Glutamatergic neuron (in vitro differentiated cells): ENCODE data around the gene NLRP6. TPM values are rescaled to one million over a fixed set of nuclear protein-coding genes. Genes with fewer than 3 reads are reported as not detected.
"Not testable (repeated sequence)": the region's sequence is repeated elsewhere in the genome, so short reads cannot be mapped to it uniquely, and the experiment has no call there.

Source experiments
- DNase-seq: peaks from one replicate; pipeline ENCODE4 v3.0.0; 2022
- H3K27ac Mint-ChIP-seq: one replicate; pipeline ENCODE4 v1.8.0; 2020; ENCODE audit warnings: mild to moderate bottlenecking, mixed read lengths, inconsistent platforms; ENCODE audit not compliant: unreplicated experiment
- H3K27me3 Mint-ChIP-seq: one replicate; pipeline ENCODE4 v1.8.0; 2020; ENCODE audit warnings: mild to moderate bottlenecking, moderate library complexity, mixed read lengths, inconsistent platforms; ENCODE audit not compliant: unreplicated experiment
- H3K36me3 Mint-ChIP-seq: one replicate; pipeline ENCODE4 v1.8.0; 2020; ENCODE audit warnings: mild to moderate bottlenecking, mixed read lengths, inconsistent platforms; ENCODE audit not compliant: unreplicated experiment
- H3K4me1 Mint-ChIP-seq: one replicate; pipeline ENCODE4 v1.8.0; 2020; ENCODE audit warnings: mild to moderate bottlenecking, low read depth, mixed read lengths, inconsistent platforms; ENCODE audit not compliant: unreplicated experiment
- H3K4me3 Mint-ChIP-seq: one replicate; pipeline ENCODE4 v1.8.0; 2020; ENCODE audit warnings: mild to moderate bottlenecking, mixed read lengths, inconsistent platforms; ENCODE audit not compliant: unreplicated experiment
- H3K9me3 Mint-ChIP-seq: one replicate; pipeline ENCODE4 v1.8.0; 2020; ENCODE audit warnings: mild to moderate bottlenecking, moderate library complexity, mixed read lengths, inconsistent platforms; ENCODE audit not compliant: unreplicated experiment
- CTCF ChIP-seq: fragments of 200-600 bp; sonication (generic); IDR thresholded peaks from one replicate; pipeline ENCODE4 v1.5.0; 2021; ENCODE audit not compliant: partially characterized antibody, unreplicated experiment
- total RNA-seq: library from RNA; stranded (reverse); fragmentation: NEBNext Ultra II Directional; extraction: Animal tissue kit (Norgen Biotek cat#: 25700); gene quantifications from one replicate; pipeline ENCODE4 v1.2.1, GENCODE V29; 2021; ENCODE audit not compliant: unreplicated experiment

Gene NLRP6
- total RNA-seq, 1 donor from 2014 or later = not detected

GRCh38 chr11:309979-310572 is 31.9 kb downstream of the NLRP6 start:
- H3K9me3 Mint-ChIP-seq, DNase-seq, H3K27ac Mint-ChIP-seq, H3K36me3 Mint-ChIP-seq, H3K4me3 Mint-ChIP-seq: not testable (repeated sequence)
- peaks cover 19% of the 10 kb centered on the region for H3K4me1 Mint-ChIP-seq
- peaks cover 19% of the 10 kb centered on the region for H3K27me3 Mint-ChIP-seq

GRCh38 chr11:311013-311748 is 33.0 kb downstream of the NLRP6 start:
- Mint-ChIP-seq H3K4me1 (peaks cover 13% of the 10 kb centered on the region), H3K27me3 (peaks cover 19% of the 10 kb centered on the region)
- not testable (repeated sequence) for H3K27ac Mint-ChIP-seq, H3K36me3 Mint-ChIP-seq, H3K4me3 Mint-ChIP-seq, H3K9me3 Mint-ChIP-seq, DNase-seq

GRCh38 chr11:312092-312816 is 34.0 kb downstream of the NLRP6 start:
- no peak overlapping the region for H3K27ac Mint-ChIP-seq
- no peaks in the 10 kb centered on the region for H3K36me3 Mint-ChIP-seq
- peaks cover 19% of the 10 kb centered on the region for H3K27me3 Mint-ChIP-seq

GRCh38 chr11:313304-313786 is 35.1 kb downstream of the NLRP6 start:
- Mint-ChIP-seq H3K27me3 (peaks cover 21% of the 10 kb centered on the region), H3K4me1 (peaks cover 8% of the 10 kb centered on the region), H3K27ac (no peak overlapping the region), H3K36me3 (no peaks in the 10 kb centered on the region), H3K9me3 (peaks cover 8% of the 10 kb centered on the region), H3K4me3 (no peak overlapping the region)
- no peak for DNase-seq
- TF ChIP-seq CTCF = no peak

More at GRCh38 chr11:312092-312816, 34.0 kb downstream of the NLRP6 start:
- Mint-ChIP-seq H3K4me3 (peak overlapping the region; percentile 76), H3K9me3 (peaks cover 8% of the 10 kb centered on the region), H3K4me1 (peaks cover 13% of the 10 kb centered on the region)
- no peak for TF ChIP-seq CTCF
- DNase-seq = no peak

GRCh38 chr11:313787-314553 is 35.8 kb downstream of the NLRP6 start, which contains the start of gene IFITM1:
IFITM1 (plus strand) TSS chr11:314040; CDS start chr11:314171, 131 bp downstream.
- peaks cover 7% of the 10 kb centered on the region for H3K4me1 Mint-ChIP-seq
- no peak for DNase-seq

GRCh38 chr11:314554-314875 is 36.3 kb downstream of the NLRP6 start:
- not testable (repeated sequence) for H3K36me3 Mint-ChIP-seq, H3K27ac Mint-ChIP-seq, DNase-seq, H3K4me1 Mint-ChIP-seq, H3K4me3 Mint-ChIP-seq, H3K9me3 Mint-ChIP-seq
- H3K27me3 Mint-ChIP-seq = peaks cover 14% of the 10 kb centered on the region

More at GRCh38 chr11:313787-314553, 35.8 kb downstream of the NLRP6 start, which contains the start of gene IFITM1:
- H3K27ac Mint-ChIP-seq = no peak within 1 kb of the TSS
- peaks cover 19% of the 10 kb centered on the region for H3K27me3 Mint-ChIP-seq
- H3K36me3 Mint-ChIP-seq = no peaks in the 10 kb centered on the region
- peaks cover 8% of the 10 kb centered on the region for H3K9me3 Mint-ChIP-seq
- H3K4me3 Mint-ChIP-seq = no peak within 1 kb of the TSS
- no peak for TF ChIP-seq CTCF
